Hepatocyte (in vitro differentiated cells): ENCODE data around the gene ELMO2. TPM values are rescaled to one million over a fixed set of nuclear protein-coding genes. Genes with fewer than 3 reads are reported as not detected.

ENCODE experiments used
- DNase-seq: peaks from one replicate; pipeline ENCODE4 v3.0.0-alpha.2; 2016; ENCODE audit warnings: low spot score
- H2AFZ ChIP-seq: fragments of 200-600 bp; sonication (generic); 2 replicates; pipeline ENCODE4 v1.6.0; 2016; ENCODE audit warnings: antibody characterized with exemption, mild to moderate bottlenecking
- H3K27ac ChIP-seq: fragments of 200-600 bp; sonication (generic); 2 replicates; pipeline ENCODE4 v1.5.1; 2016; ENCODE audit warnings: mild to moderate bottlenecking
- H3K27me3 ChIP-seq: fragments of 200-600 bp; sonication (generic); 2 replicates; pipeline ENCODE4 v1.6.1; 2016
- H3K36me3 ChIP-seq: fragments of 200-600 bp; sonication (generic); replicated peaks from 2 replicates; pipeline ENCODE4 v1.5.1; 2016; ENCODE audit warnings: low read depth; ENCODE audit not compliant: insufficient read depth
- H3K4me1 ChIP-seq: fragments of 200-600 bp; sonication (generic); 2 replicates; pipeline ENCODE4 v1.5.1; 2016; ENCODE audit warnings: mild to moderate bottlenecking, moderate library complexity; ENCODE audit not compliant: insufficient read depth
- H3K4me2 ChIP-seq: fragments of 200-600 bp; sonication (generic); 2 replicates; pipeline ENCODE4 v1.6.0; 2016
- H3K4me3 ChIP-seq: fragments of 200-600 bp; sonication (generic); 2 replicates; pipeline ENCODE4 v1.5.1; 2016; ENCODE audit warnings: mild to moderate bottlenecking
- H3K79me2 ChIP-seq: fragments of 200-600 bp; sonication (generic); 2 replicates; pipeline ENCODE4 v1.6.0; 2017; ENCODE audit warnings: mild to moderate bottlenecking
- H3K9me2 ChIP-seq: fragments of 200-600 bp; sonication (generic); replicated peaks from 2 replicates; pipeline ENCODE4 v1.6.0; 2017; ENCODE audit warnings: mild to moderate bottlenecking; ENCODE audit not compliant: insufficient read depth
- H3K9me3 ChIP-seq: fragments of 200-600 bp; sonication (generic); 2 replicates; pipeline ENCODE4 v1.5.1; 2016; ENCODE audit warnings: low read depth, mild to moderate bottlenecking
- H4K20me1 ChIP-seq: fragments of 200-600 bp; sonication (generic); 2 replicates; pipeline ENCODE4 v1.6.0; 2016; ENCODE audit warnings: mild to moderate bottlenecking; ENCODE audit not compliant: insufficient read depth, poor library complexity, severe bottlenecking
- EZH2 ChIP-seq: fragments of 200-600 bp; sonication (generic); IDR thresholded peaks from 2 replicates; pipeline ENCODE4 v1.6.1; 2016; ENCODE audit warnings: antibody characterized with exemption, mild to moderate bottlenecking, borderline replicate concordance
- EZH2phosphoT487 ChIP-seq: fragments of 200-600 bp; sonication (generic); IDR thresholded peaks from one replicate; pipeline ENCODE4 v1.6.1; 2018; ENCODE audit warnings: antibody characterized with exemption, mild to moderate bottlenecking, low read depth, moderate library complexity; ENCODE audit not compliant: unreplicated experiment, severe bottlenecking
- WGBS: methylation state at CpG from one replicate; pipeline ENCODE4 v1.1.6; 2016; ENCODE audit warnings: low lambda C conversion rate; ENCODE audit errors: missing lambda C conversion rate; 5-methylcytosine and 5-hydroxymethylcytosine counted together
- polyA plus RNA-seq: library from polyadenylated mRNA; unstranded; fragments of >200 nt; fragmentation: Nextera tagmentation; extraction: Ambion mirVana; gene quantifications from 2 replicates; pipeline ENCODE4 v1.2.1, GENCODE V29; 2016
- total RNA-seq: library from RNA; depleted of rRNA; stranded (reverse); fragments of >200 nt; gene quantifications from 2 replicates; pipeline ENCODE4 v1.2.3, GENCODE V29; 2014
- TF ChIP-seq, protein P1 (sequence below): fragments of 200-600 bp; sonication (generic); IDR thresholded peaks from 2 replicates; pipeline ENCODE4 v1.5.1; 2016; ENCODE audit warnings: antibody characterized with exemption, mild to moderate bottlenecking; ENCODE audit not compliant: poor library complexity

ELMO2 gene
- total and polyA plus RNA-seq, 2 experiments from 2014 or later = 35.0 to 42.3 TPM

DNA sequence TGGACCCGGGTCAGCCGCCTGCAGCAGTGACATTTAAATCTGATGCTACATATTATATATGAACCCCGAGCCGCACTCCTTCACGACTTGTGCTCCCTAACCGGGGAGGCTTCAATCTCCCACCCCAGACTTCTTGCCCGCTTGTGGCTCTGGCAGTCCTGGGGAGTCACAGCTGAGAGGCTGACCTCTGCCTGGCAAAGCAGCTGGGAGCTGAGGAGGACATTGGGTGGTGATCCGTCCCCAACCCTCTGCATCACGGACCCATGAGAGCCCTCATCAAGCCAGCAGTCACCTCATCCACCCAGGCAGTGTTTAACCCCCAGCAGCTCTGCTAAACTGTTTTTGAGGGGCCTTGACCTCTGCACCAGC is 64.4 kb downstream of the ELMO2 start:
- peaks cover 41% of the 10 kb centered on the region for H3K27me3 ChIP-seq
- no peaks in the 10 kb centered on the region for H3K36me3 ChIP-seq
- H3K4me1 ChIP-seq = no peaks in the 10 kb centered on the region
- H3K27ac ChIP-seq = no peak overlapping the region
- 75% methylated on average over 9 of the region's 9 CpGs for whole genome bisulfite sequencing
- no peaks in the 10 kb centered on the region for H3K9me2 ChIP-seq
- H4K20me1 ChIP-seq = no peaks in the 10 kb centered on the region
- H3K4me2 ChIP-seq = no peak overlapping the region
- H3K79me2 ChIP-seq = no peaks in the 10 kb centered on the region
- no peak for TF ChIP-seq EZH2
- TF ChIP-seq, protein P1, sequence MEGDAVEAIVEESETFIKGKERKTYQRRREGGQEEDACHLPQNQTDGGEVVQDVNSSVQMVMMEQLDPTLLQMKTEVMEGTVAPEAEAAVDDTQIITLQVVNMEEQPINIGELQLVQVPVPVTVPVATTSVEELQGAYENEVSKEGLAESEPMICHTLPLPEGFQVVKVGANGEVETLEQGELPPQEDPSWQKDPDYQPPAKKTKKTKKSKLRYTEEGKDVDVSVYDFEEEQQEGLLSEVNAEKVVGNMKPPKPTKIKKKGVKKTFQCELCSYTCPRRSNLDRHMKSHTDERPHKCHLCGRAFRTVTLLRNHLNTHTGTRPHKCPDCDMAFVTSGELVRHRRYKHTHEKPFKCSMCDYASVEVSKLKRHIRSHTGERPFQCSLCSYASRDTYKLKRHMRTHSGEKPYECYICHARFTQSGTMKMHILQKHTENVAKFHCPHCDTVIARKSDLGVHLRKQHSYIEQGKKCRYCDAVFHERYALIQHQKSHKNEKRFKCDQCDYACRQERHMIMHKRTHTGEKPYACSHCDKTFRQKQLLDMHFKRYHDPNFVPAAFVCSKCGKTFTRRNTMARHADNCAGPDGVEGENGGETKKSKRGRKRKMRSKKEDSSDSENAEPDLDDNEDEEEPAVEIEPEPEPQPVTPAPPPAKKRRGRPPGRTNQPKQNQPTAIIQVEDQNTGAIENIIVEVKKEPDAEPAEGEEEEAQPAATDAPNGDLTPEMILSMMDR = no peak
- TF ChIP-seq EZH2phosphoT487 = no peak
- no peak overlapping the region for H3K4me3 ChIP-seq
- no peaks in the 10 kb centered on the region for H3K9me3 ChIP-seq
- DNase-seq = no peak
- H2AFZ ChIP-seq = no peak overlapping the region

DNA sequence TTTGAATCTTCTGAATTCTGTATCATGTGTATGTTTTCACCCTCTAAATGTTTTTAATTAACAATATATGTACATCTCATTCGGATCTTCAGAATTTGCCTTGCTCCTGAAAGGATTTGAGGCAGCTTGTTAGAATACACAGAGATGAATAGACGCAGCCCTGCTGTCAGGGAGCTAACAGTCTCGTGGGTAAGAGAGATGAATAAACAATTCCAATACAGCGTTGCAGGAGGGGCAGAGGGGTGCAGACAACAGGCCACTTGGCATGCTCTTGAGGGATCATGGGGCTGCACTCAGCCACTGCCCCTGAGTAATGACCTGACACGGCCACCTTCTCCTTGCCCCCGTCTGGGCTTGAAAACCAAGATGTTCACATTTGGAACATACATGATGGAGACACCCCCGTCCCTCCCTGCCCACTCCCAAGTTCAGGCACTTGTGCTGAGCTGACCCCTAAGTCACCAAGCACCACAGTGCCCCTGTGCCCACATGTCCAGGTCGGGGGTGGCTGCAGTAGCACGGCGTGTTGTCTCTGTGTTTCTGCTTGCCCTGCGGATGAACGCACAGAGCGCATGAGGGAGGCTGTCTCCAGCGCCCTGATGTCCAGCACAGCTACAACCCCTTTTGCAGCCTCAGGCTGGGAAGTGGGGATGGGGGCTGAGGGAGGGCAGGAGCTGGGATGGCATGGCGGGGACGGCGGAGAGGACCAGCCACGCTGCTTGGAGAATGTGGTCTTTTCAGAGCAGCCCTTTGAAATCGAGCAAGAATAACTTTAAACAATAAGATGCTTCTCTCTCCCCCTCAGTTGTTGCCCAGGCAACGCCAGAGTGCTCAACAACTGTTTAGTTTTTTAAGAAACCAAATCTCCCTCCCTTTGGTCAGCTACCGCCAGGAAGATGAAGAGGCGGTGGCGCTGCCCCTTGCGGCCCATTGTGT is 65.1 kb downstream of the ELMO2 start:
- H3K36me3 ChIP-seq = no peaks in the 10 kb centered on the region
- H3K79me2 ChIP-seq = no peaks in the 10 kb centered on the region
- no peak overlapping the region for H3K27ac ChIP-seq
- no peak for DNase-seq
- H2AFZ ChIP-seq = no peak overlapping the region
- H3K4me2 ChIP-seq = no peak overlapping the region
- peaks cover 44% of the 10 kb centered on the region for H3K27me3 ChIP-seq
- H3K4me1 ChIP-seq = no peaks in the 10 kb centered on the region
- WGBS = 74% methylated on average over 24 of the region's 24 CpGs
- H3K9me2 ChIP-seq = no peaks in the 10 kb centered on the region
- no peaks in the 10 kb centered on the region for H4K20me1 ChIP-seq
- TF ChIP-seq EZH2 (no peak), EZH2phosphoT487 (no peak)
- TF ChIP-seq, protein P1 = no peak
- H3K4me3 ChIP-seq = no peak overlapping the region
- H3K9me3 ChIP-seq = no peaks in the 10 kb centered on the region

DNA sequence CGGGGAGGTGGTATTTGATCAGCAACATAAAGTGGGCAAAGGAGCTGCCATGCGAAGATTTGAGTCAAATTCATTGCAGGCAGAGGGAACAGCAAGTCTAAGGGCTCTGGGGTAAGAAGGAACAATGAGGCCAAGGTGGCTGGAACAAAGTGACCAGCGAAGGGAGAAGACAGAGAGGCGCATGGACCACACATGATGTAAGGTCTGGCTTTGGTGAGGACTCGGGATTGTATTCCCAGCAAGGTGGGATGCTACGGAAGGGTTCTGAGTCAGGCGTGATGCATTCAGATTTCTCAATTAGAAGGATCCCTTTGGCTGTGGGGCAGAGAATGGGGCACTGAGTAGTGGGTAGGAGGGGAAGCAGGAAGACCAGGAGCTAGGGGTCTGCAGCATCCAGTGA is 67.4 kb downstream of the ELMO2 start:
- Histone ChIP-seq H3K9me3 (no peaks in the 10 kb centered on the region), H3K36me3 (no peaks in the 10 kb centered on the region), H2AFZ (no peak overlapping the region), H3K4me1 (no peaks in the 10 kb centered on the region), H3K27me3 (peaks cover 50% of the 10 kb centered on the region), H3K9me2 (no peaks in the 10 kb centered on the region), H3K4me3 (no peak overlapping the region), H4K20me1 (no peaks in the 10 kb centered on the region), H3K27ac (no peak overlapping the region), H3K4me2 (no peak overlapping the region), H3K79me2 (no peaks in the 10 kb centered on the region)
- 88% methylated on average over 7 of the region's 7 CpGs for WGBS
- DNase-seq = no peak
- TF ChIP-seq EZH2phosphoT487 (no peak), EZH2 (no peak)
- TF ChIP-seq, protein P1 = no peak
